Right lobe of liver (tissue), 6 donors: Measurements from ENCODE around the gene CD19. TPM values are rescaled to one million over a fixed set of nuclear protein-coding genes. Genes with fewer than 3 reads are reported as not detected.
A peak's percentile ranks its signal among the peaks of the same experiment; 100 is the strongest.

ENCODE experiments used
- ATAC-seq, 4 donors: fragments of 200-7000 bp; cut with Tn5 transposase; one replicate each; pipeline ENCODE4 v1.9.1; 2020; ENCODE audit warnings: mild to moderate bottlenecking in 4 of 4, moderate library complexity in 4 of 4
- DNase-seq, 3 donors: peaks; one replicate each; pipeline ENCODE4 v3.0.0-alpha.2; 2020
- H3K27ac ChIP-seq, 3 donors: fragments of 200-600 bp; one replicate each; pipeline ENCODE4 v1.8.0; 2022
- H3K27me3 ChIP-seq, 2 donors: fragments of 200-600 bp; one replicate each; pipeline ENCODE4 v1.8.0; 2022
- H3K36me3 ChIP-seq, 4 donors: fragments of 200-600 bp; sonication (generic) in 1 of 4; one replicate each; pipeline versions ENCODE4 v1.5.1 to v1.8.0; 2017 to 2022; ENCODE audit warnings: control low read depth in 1 of 4
- H3K4me1 ChIP-seq, 4 donors: fragments of 200-600 bp; sonication (generic) in 1 of 4; one replicate each; pipeline versions ENCODE4 v1.5.1 to v1.8.0; 2017 to 2022; ENCODE audit warnings: control low read depth in 1 of 4
- H3K4me3 ChIP-seq, 3 donors: fragments of 200-600 bp; one replicate each; pipeline ENCODE4 v1.8.0; 2022
- H3K9me3 ChIP-seq, 4 donors: fragments of 200-600 bp; sonication (generic) in 1 of 4; one replicate each; pipeline versions ENCODE4 v1.5.1 to v1.8.0; 2017 to 2022; ENCODE audit warnings: control low read depth in 1 of 4
- POLR2A ChIP-seq: fragments of 450-650 bp; IDR thresholded peaks from one replicate; pipeline ENCODE4 v1.6.1; 2017; ENCODE audit warnings: antibody characterized with exemption, mild to moderate bottlenecking
- WGBS: methylation state at CpG from one replicate; pipeline ENCODE4 v1.1.6; 2018; ENCODE audit warnings: low coverage, low lambda C conversion rate; ENCODE audit not compliant: insufficient coverage; ENCODE audit errors: missing lambda C conversion rate; 5-methylcytosine and 5-hydroxymethylcytosine counted together
- intact Hi-C, 2 donors: fragments of 100-400 bp; cut with DNase I; formaldehyde crosslinking; loops; one replicate each; pipeline versions ENCODE4 v1.11.2 to v1.14.1; 2022
- total RNA-seq, 6 experiments: library from RNA; depleted of rRNA in 2 of 6; stranded (reverse); fragments of >200 nt in 2 of 6; fragmentation: NEBNext Ultra II Directional in 3 of 6; extraction: Animal tissue kit (Norgen Biotek cat#: 25700) in 3 of 6; gene quantifications; one replicate each; pipeline versions ENCODE4 v1.1.0 to v1.2.4, GENCODE V29; 2016 to 2023
- TF ChIP-seq, protein P1 (sequence below), 4 donors: fragments of 200-600 bp in 3 of 4; fragments of 450-650 bp in 1 of 4; IDR thresholded peaks; one replicate each; pipeline versions ENCODE4 v1.5.1 to v1.8.0; 2016 to 2022; ENCODE audit warnings: antibody characterized with exemption in 4 of 4, mild to moderate bottlenecking in 2 of 4
- donor health status: DM: no; HTN: yes; CAD: no.
- donor health status: DM: no; HTN: no; CAD: no.
- donor health status: DM: no; HTN: no; CAD: no.
- donor health status: DM: no; HTN: yes; CAD: no.
- donor health status: DM: no; HTN: yes; CAD: no.

The CD19 gene
- total RNA-seq, 6 experiments from 2014 or later: 0.10 TPM; not detected in 5

DNA sequence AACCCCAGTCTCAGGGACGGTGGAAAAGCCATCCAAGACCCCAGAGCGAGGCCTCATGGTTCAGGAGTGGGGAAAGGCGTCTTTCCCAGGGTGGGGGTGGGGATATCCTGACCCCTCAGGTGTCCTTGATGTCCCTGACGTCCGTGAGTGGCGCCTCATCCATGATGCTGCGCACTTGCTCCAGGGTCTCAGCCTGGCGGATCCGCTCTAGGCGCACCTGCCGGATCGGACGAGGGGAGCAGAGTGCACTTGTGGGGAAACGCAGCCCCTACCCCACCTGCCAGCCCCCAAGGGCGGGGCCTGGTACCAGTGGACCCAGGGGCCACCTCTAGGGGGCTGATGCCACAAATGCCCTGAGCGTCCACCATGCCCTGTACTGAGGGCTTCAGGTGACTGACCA, 26.9 kb upstream of the CD19 start:
- DNase-seq (no peak), ATAC-seq (no peak)
- no peak for TF ChIP-seq POLR2A
- TF ChIP-seq, protein P1, sequence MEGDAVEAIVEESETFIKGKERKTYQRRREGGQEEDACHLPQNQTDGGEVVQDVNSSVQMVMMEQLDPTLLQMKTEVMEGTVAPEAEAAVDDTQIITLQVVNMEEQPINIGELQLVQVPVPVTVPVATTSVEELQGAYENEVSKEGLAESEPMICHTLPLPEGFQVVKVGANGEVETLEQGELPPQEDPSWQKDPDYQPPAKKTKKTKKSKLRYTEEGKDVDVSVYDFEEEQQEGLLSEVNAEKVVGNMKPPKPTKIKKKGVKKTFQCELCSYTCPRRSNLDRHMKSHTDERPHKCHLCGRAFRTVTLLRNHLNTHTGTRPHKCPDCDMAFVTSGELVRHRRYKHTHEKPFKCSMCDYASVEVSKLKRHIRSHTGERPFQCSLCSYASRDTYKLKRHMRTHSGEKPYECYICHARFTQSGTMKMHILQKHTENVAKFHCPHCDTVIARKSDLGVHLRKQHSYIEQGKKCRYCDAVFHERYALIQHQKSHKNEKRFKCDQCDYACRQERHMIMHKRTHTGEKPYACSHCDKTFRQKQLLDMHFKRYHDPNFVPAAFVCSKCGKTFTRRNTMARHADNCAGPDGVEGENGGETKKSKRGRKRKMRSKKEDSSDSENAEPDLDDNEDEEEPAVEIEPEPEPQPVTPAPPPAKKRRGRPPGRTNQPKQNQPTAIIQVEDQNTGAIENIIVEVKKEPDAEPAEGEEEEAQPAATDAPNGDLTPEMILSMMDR (IDR thresholded peaks at IDR 0.05): no peak
- no peaks in the 10 kb centered on the region for H3K4me1 ChIP-seq
- H3K27me3 ChIP-seq: no peaks in the 10 kb centered on the region
- no peak overlapping the region for H3K27ac ChIP-seq
- intact Hi-C loops: no loop called here
- no peaks in the 10 kb centered on the region for H3K9me3 ChIP-seq
- peaks cover 0 to 4% (median 0%) of the 10 kb centered on the region in 4 donors for H3K36me3 ChIP-seq
- no CpG with 5 or more reads among the region's 16 CpGs for WGBS
- H3K4me3 ChIP-seq: no peak overlapping the region

DNA sequence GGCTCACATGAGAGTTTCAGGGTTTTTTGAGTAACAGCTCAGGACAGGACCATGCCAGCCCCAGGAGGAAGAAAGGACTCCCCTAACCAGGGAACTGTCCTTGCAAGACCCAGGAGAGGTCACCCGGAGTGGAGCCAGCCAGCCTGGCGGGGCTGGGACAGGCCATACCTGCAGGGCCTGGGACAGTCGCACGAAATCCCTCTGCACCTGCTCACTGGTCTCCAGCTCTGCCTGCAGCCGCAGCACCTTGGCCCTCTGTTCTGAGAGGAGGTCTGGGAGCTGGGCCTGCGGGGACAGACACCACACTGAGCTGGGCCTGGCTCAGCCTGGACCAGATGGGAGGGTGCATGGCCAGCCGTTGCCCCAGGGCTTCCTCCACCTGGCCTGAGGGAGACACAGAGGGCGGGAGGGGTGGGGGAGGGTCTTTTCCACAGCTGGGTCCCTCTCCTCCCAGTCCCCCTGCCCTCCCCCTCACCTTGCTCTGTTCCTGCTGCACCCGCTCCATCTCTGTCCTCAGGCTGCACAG, 26.5 kb upstream of the CD19 start:
- WGBS: no CpG with 5 or more reads among the region's 9 CpGs
- Histone ChIP-seq H3K4me3 (no peak overlapping the region), H3K9me3 (no peaks in the 10 kb centered on the region), H3K4me1 (no peaks in the 10 kb centered on the region), H3K36me3 (peaks cover 0 to 4% (median 0%) of the 10 kb centered on the region in 4 donors), H3K27me3 (no peaks in the 10 kb centered on the region), H3K27ac (no peak overlapping the region)
- no peak for TF ChIP-seq POLR2A
- no peak for DNase-seq
- intact Hi-C loops: no loop called here
- ATAC-seq: no peak

DNA sequence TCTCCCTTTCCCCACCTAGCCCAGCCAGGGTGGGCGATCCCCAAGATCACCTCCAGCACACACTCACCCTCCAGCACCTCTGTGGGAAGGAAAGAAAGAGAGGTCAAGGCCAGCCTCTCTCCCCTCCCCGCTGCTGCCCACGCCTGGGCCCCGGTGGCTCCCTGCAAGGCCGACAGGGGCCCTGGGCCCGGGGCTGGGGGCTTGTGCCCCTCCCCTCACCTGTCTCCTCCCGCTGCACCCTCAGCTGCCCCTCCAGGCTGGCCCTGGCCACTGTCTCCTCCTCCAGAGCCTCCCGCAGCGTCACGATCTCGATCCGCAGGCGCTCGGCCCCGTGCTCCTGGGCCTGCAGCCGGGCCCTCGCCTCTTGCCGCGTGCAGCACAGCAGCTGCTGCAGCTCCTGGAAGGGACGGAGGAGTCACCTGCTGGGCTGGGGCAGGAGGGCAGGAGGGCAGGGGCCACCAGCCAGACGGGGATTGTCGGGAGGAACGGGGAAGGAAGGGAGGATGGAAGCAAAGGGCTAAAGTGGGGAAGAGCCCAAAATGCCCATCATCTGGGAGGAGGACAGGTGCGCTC, 25.9 kb upstream of the CD19 start:
- Histone ChIP-seq H3K4me3 (no peak overlapping the region), H3K27me3 (no peaks in the 10 kb centered on the region), H3K36me3 (peaks cover 0 to 4% (median 0%) of the 10 kb centered on the region in 4 donors), H3K4me1 (no peaks in the 10 kb centered on the region), H3K9me3 (no peaks in the 10 kb centered on the region), H3K27ac (no peak overlapping the region)
- intact Hi-C loops: no loop called here
- no peak for TF ChIP-seq POLR2A
- TF ChIP-seq, protein P1 (IDR thresholded peaks at IDR 0.05): no peak
- DNase-seq (no peak), ATAC-seq (no peak)
- 91% methylated on average over 6 of the region's 24 CpGs for WGBS

DNA sequence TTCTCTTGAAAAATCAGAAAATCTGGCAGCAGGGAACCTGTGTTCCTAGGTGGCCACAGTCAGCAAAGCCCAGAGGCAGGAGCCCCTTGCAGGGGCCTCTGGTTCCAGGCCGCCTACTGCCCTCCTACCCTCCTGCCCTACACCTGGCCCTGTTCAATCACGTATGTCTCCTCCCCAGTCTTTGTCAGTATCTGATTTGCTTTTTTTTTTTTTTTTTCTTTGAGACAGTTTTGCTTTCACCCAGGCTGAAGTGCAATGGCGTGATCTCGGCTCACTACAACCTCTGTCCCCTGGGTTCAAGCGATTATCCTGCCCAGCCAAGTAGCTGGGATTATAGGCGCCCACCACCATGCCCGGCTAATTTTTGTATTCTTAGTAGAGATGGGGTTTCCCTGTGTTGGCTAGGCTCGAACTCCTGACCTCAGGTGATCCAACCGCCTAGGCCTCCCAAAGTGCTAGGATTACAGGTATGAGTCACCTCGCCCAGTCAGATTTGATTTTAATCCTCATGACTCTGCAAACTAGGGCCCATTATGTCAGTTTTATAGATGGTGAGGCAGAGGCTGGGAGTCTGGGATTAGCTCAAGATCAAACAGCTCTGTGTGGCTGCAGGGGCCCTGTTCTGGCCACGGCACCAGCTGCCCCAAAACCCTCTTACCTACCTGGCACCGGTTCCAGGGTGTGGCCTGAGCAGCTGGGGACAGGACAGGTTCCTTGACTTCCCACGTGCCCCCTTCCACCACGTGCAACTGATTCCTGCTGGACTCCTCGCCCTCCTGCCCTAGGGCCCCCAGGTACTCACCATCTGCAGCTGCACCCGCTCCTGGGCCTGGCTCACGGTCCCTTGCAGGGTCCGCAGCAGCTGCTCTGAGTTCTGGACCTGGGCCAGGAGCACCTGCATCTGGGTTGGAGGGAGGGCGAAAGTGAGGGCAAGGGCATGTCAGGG, 21.4 kb upstream of the CD19 start:
- intact Hi-C loops: no loop called here
- peak in 1 of 4 donors; percentile 15 for ATAC-seq
- Histone ChIP-seq H3K4me1 (no peaks in the 10 kb centered on the region), H3K27me3 (no peaks in the 10 kb centered on the region), H3K36me3 (peaks cover 0 to 14% (median 1%) of the 10 kb centered on the region in 4 donors), H3K9me3 (no peaks in the 10 kb centered on the region), H3K27ac (no peak overlapping the region), H3K4me3 (no peak overlapping the region)
- DNase-seq: no peak
- 83% methylated on average over 5 of the region's 19 CpGs for WGBS
- no peak for TF ChIP-seq POLR2A
- TF ChIP-seq, protein P1 (IDR thresholded peaks at IDR 0.05): no peak

DNA sequence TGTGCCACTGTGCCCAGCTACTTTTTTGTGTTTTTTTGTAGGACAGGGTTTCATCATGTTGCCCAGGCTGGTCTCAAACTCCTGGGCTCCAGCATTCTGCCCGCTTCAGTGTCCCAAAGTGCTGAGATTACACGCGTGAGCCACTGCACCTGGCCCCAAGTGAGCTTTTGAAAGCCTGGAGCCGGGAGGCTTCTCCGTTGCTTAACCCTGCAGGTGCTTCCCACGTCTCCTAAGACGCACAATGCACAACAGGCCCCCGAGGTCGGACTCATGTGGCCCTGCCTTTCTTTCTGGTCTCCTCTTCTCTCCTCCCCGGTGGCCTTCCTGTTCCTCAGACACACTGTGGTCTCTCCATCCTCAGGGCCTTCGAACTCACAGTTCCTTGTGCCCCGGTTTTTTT, 19.2 kb upstream of the CD19 start:
- H3K27me3 ChIP-seq: no peaks in the 10 kb centered on the region
- no peaks in the 10 kb centered on the region for H3K4me1 ChIP-seq
- no peaks in the 10 kb centered on the region for H3K9me3 ChIP-seq
- no peak overlapping the region for H3K4me3 ChIP-seq
- TF ChIP-seq, protein P1 (IDR thresholded peaks at IDR 0.05): no peak
- no peak for TF ChIP-seq POLR2A
- 92% methylated on average over 11 of the region's 12 CpGs for WGBS
- H3K36me3 ChIP-seq: peaks cover 0 to 18% (median 1%) of the 10 kb centered on the region in 4 donors
- DNase-seq: no peak
- no peak for ATAC-seq
- H3K27ac ChIP-seq: no peak overlapping the region
- intact Hi-C loops: no loop called here
